ENCODE data around the gene JARID2. TPM values are rescaled to one million over a fixed set of nuclear protein-coding genes. Genes with fewer than 3 reads are reported as not detected.
A peak's percentile ranks its signal among the peaks of the same experiment; 100 is the strongest.

The JARID2 gene
- total RNA-seq, 2 experiments from 2014 or later: 19.0 to 19.5 TPM

DNA sequence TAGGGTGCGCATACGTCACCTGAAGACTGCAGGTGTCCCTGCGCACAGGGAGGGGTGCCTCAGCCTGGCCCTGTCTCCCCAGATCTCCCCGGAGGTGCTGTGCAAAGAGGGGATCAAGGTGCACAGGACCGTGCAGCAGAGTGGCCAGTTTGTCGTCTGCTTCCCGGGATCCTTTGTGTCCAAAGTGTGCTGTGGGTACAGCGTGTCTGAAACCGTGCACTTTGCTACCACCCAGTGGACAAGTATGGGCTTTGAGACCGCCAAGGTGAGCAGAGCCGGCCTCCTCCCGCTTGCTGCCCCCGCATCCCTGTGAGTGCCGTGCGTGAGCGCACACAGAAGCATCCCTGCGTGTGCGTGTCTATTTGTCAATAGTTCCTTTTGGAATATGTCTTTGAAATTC is 266.3 kb downstream of the JARID2 start:
- no peaks in the 10 kb centered on the region for H4K20me1 ChIP-seq (ENCODE audit: insufficient read depth, low read length)
- no peak overlapping the region for H2AFZ ChIP-seq (ENCODE audit: low read length)
- H3K9me2 ChIP-seq (ENCODE audit: insufficient read depth, low read length): no peaks in the 10 kb centered on the region
- no peak overlapping the region for H3K4me2 ChIP-seq (ENCODE audit: low read length)
- no peaks in the 10 kb centered on the region for H3K79me2 ChIP-seq (ENCODE audit: insufficient read depth, low read depth, low read length)
- no TSS peak for BruUV-seq (replicated peaks)
- peaks cover 32% of the 10 kb centered on the region; the same call in 1 of the 2 replicates for H3K36me3 ChIP-seq (ENCODE audit: insufficient read depth, low read length)
- no peaks in the 10 kb centered on the region for H3K9me3 ChIP-seq (ENCODE audit: low read length)
- DNase-seq (ENCODE audit: low spot score): peak; percentile 10
- peaks cover 22% of the 10 kb centered on the region for H3K4me1 ChIP-seq (ENCODE audit: insufficient read depth, low read length, poor library complexity, severe bottlenecking)
- ChIA-PET POLR2A (no interaction called here), CTCF (ENCODE audit: unreplicated experiment) (no interaction called here)
- no peak overlapping the region for H3K27ac ChIP-seq (ENCODE audit: low read depth, low read length, poor library complexity, severe bottlenecking)
- intact Hi-C loops (cut with micrococcal nuclease; ENCODE audit: unreplicated experiment): no loop called here
- TF ChIP-seq EZH2phosphoT487 (IDR thresholded peaks at IDR 0.05; ENCODE audit: borderline replicate concordance, low read depth, low read length) (no peak), CTCF (conservative IDR thresholded peaks at IDR 0.05; ENCODE audit: low read length) (peak; percentile 57)
- no peak overlapping the region for H3K4me3 ChIP-seq (ENCODE audit: low read depth, low read length, poor library complexity, severe bottlenecking)

GRCh38 chr6:15512721-15513120 is 266.9 kb downstream of the JARID2 start:
- Histone ChIP-seq H2AFZ (ENCODE audit: low read length) (no peak overlapping the region), H3K27ac (ENCODE audit: low read depth, low read length, poor library complexity, severe bottlenecking) (no peak overlapping the region), H4K20me1 (ENCODE audit: insufficient read depth, low read length) (no peaks in the 10 kb centered on the region), H3K4me3 (ENCODE audit: low read depth, low read length, poor library complexity, severe bottlenecking) (no peak overlapping the region), H3K4me1 (ENCODE audit: insufficient read depth, low read length, poor library complexity, severe bottlenecking) (peaks cover 22% of the 10 kb centered on the region), H3K9me2 (ENCODE audit: insufficient read depth, low read length) (no peaks in the 10 kb centered on the region), H3K79me2 (ENCODE audit: insufficient read depth, low read depth, low read length) (no peaks in the 10 kb centered on the region), H3K9me3 (ENCODE audit: low read length) (no peaks in the 10 kb centered on the region), H3K4me2 (ENCODE audit: low read length) (no peak overlapping the region), H3K36me3 (ENCODE audit: insufficient read depth, low read length) (peaks cover 30% of the 10 kb centered on the region; the same call in 1 of the 2 replicates)
- TF ChIP-seq CTCF (conservative IDR thresholded peaks at IDR 0.05; ENCODE audit: low read length): no peak
- no peak for TF ChIP-seq EZH2phosphoT487 (IDR thresholded peaks at IDR 0.05; ENCODE audit: borderline replicate concordance, low read depth, low read length)
- ChIA-PET POLR2A (interaction anchor here (0.5 to 0.6 kb wide), 2 partner anchors 60 to 898 kb away, joined by 3 to 8 read pairs; no protein-coding TSS in a partner anchor), CTCF (ENCODE audit: unreplicated experiment) (no interaction called here)
- intact Hi-C loops (cut with micrococcal nuclease; ENCODE audit: unreplicated experiment): no loop called here
- no TSS peak for BruUV-seq (replicated peaks)
- DNase-seq (ENCODE audit: low spot score): no peak

- H3K4me3 ChIP-seq (ENCODE audit: low read depth, low read length, poor library complexity, severe bottlenecking): no peak overlapping the region
- intact Hi-C loops (cut with micrococcal nuclease; ENCODE audit: unreplicated experiment): no loop called here
- H3K9me2 ChIP-seq (ENCODE audit: insufficient read depth, low read length): no peaks in the 10 kb centered on the region
- BruUV-seq (replicated peaks): no TSS peak
- H2AFZ ChIP-seq (ENCODE audit: low read length): no peak overlapping the region
- peaks cover 34% of the 10 kb centered on the region; the same call in 1 of the 2 replicates for H3K36me3 ChIP-seq (ENCODE audit: insufficient read depth, low read length)
- DNase-seq (ENCODE audit: low spot score): no peak
- H4K20me1 ChIP-seq (ENCODE audit: insufficient read depth, low read length): no peaks in the 10 kb centered on the region
- H3K27ac ChIP-seq (ENCODE audit: low read depth, low read length, poor library complexity, severe bottlenecking): no peak overlapping the region
- POLR2A ChIA-PET: interaction anchor here (0.5 to 0.6 kb wide), 2 partner anchors 61 to 898 kb away, joined by 3 to 8 read pairs; no protein-coding TSS in a partner anchor
- H3K4me2 ChIP-seq (ENCODE audit: low read length): no peak overlapping the region
- CTCF ChIA-PET (ENCODE audit: unreplicated experiment): no interaction called here
- peaks cover 22% of the 10 kb centered on the region for H3K4me1 ChIP-seq (ENCODE audit: insufficient read depth, low read length, poor library complexity, severe bottlenecking)
- TF ChIP-seq CTCF (conservative IDR thresholded peaks at IDR 0.05; ENCODE audit: low read length): no peak
- TF ChIP-seq EZH2phosphoT487 (IDR thresholded peaks at IDR 0.05; ENCODE audit: borderline replicate concordance, low read depth, low read length): no peak
- H3K9me3 ChIP-seq (ENCODE audit: low read length): no peaks in the 10 kb centered on the region
- H3K79me2 ChIP-seq (ENCODE audit: insufficient read depth, low read depth, low read length): no peaks in the 10 kb centered on the region
Measured at GRCh38 chr6:15513131-15513771, 267.4 kb downstream of the JARID2 start.
